Upper lobe of left lung (tissue), 4 donors: ENCODE measurements around the gene DNAJC16.

Experiments used
- CTCF ChIP-seq, 6 experiments: fragments of 450-650 bp in 4 of 6; fragments of 200-600 bp in 2 of 6; sonication (generic) in 2 of 6; IDR thresholded peaks; one replicate each; pipeline ENCODE4 v1.5.1; 2016 to 2019; ENCODE audit warnings: antibody characterized with exemption in 6 of 6
- EP300 ChIP-seq, 4 donors: sonication (generic); formaldehyde crosslinking; IDR thresholded peaks; one replicate each; pipeline ENCODE4 v1.5.1; 2017; ENCODE audit warnings: antibody characterized with exemption in 4 of 4, control low read depth in 2 of 4
- POLR2A ChIP-seq, 4 donors: fragments of 450-650 bp; IDR thresholded peaks; one replicate each; pipeline ENCODE4 v1.5.1; 2016 to 2017; ENCODE audit warnings: antibody characterized with exemption in 4 of 4, mild to moderate bottlenecking in 2 of 4
- POLR2AphosphoS5 ChIP-seq, 2 donors: sonication (generic); formaldehyde crosslinking; IDR thresholded peaks; one replicate each; pipeline ENCODE4 v1.5.1; 2017; ENCODE audit warnings: antibody characterized with exemption in 2 of 2

GRCh38 chr1:15524283-15525049 is 2.2 kb upstream of the DNAJC16 start:
- TF ChIP-seq CTCF (IDR thresholded peaks at IDR 0.05) (no peak), EP300 (IDR thresholded peaks at IDR 0.05) (peak in 1 of 4 donors; percentile 30), POLR2A (IDR thresholded peaks at IDR 0.05) (no peak), POLR2AphosphoS5 (IDR thresholded peaks at IDR 0.05) (peak; percentile 27 to 78)
